Testis (tissue), 2 donors: ENCODE results near the gene SRGAP2.
"Not testable (repeated sequence)": the region's sequence is repeated elsewhere in the genome, so short reads cannot be mapped to it uniquely, and the experiment has no call there.

Experiments used
- POLR2A ChIP-seq: fragments of 450-650 bp; IDR thresholded peaks from one replicate; pipeline ENCODE4 v1.6.1; 2017; ENCODE audit warnings: antibody characterized with exemption, mild to moderate bottlenecking, moderate library complexity
- TF ChIP-seq, protein P1 (sequence below), 3 experiments: fragments of 450-650 bp in 2 of 3; fragments of 200-600 bp in 1 of 3; sonication (generic) in 1 of 3; IDR thresholded peaks; one replicate each; pipeline ENCODE4 v1.5.1; 2016 to 2019; ENCODE audit warnings: antibody characterized with exemption in 3 of 3, mild to moderate bottlenecking in 2 of 3, moderate library complexity in 1 of 3

DNA sequence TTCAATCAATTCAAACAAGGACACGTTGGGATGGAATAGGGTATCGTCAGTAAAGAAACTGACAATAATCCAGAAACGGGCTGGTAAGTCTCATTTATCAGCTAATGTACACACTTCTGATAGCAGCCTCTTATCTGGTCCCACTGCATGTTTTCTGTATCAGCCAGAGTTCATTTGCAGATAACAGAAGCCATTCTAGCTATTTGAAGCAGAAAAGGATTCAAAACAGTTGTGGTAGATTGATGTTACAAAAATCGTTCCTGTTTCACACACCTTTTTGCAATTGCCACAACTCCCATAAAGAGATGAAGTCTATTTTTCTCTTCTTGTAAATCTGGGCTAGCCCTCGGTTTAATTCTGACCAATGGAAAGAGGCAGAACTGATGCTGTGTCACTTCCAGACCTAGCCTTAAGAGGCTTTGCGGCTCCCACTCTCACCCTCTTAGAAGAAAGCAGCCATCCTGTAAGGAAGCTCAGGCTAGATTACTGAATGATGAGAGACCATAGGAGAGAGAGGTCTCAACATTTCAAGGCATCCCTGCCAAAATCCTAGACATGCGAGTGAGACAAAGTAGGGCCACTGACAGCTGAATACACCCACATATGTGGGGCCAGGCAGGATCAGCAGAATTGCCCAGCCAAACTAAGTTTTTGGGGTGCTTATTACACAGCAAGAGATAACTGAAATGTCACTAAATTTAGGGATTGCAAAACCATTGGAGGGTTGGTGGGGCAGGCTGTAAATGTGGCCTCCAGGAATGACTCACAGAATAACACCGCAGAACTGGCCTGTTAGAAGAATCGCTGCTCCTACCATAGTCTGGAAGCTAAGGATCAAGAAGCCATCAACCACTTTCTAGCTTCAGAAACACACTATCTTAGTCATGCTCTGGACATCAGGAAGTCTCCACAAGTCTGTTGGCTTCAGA, 25.0 kb upstream of the SRGAP2 start:
- TF ChIP-seq, protein P1, sequence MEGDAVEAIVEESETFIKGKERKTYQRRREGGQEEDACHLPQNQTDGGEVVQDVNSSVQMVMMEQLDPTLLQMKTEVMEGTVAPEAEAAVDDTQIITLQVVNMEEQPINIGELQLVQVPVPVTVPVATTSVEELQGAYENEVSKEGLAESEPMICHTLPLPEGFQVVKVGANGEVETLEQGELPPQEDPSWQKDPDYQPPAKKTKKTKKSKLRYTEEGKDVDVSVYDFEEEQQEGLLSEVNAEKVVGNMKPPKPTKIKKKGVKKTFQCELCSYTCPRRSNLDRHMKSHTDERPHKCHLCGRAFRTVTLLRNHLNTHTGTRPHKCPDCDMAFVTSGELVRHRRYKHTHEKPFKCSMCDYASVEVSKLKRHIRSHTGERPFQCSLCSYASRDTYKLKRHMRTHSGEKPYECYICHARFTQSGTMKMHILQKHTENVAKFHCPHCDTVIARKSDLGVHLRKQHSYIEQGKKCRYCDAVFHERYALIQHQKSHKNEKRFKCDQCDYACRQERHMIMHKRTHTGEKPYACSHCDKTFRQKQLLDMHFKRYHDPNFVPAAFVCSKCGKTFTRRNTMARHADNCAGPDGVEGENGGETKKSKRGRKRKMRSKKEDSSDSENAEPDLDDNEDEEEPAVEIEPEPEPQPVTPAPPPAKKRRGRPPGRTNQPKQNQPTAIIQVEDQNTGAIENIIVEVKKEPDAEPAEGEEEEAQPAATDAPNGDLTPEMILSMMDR (IDR thresholded peaks at IDR 0.05) = not testable (repeated sequence)
- TF ChIP-seq POLR2A = not testable (repeated sequence)
